Loucy (cell line): ENCODE measurements around the gene SH2D3C.

Experiments
- CTCF ChIP-seq: fragments of 200-600 bp; sonication (generic); conservative IDR thresholded peaks from 2 replicates; pipeline ENCODE4 v1.5.1; 2014; ENCODE audit warnings: mild to moderate bottlenecking, antibody characterized with exemption, low read length
- EZH2phosphoT487 ChIP-seq: fragments of 200-600 bp; IDR thresholded peaks from 2 replicates; pipeline ENCODE4 v1.6.1; 2018; ENCODE audit warnings: antibody characterized with exemption, mild to moderate bottlenecking, moderate library complexity, borderline replicate concordance

GRCh38 chr9:127810378-127811187 is 32.1 kb upstream of the SH2D3C start:
- TF ChIP-seq CTCF (no peak), EZH2phosphoT487 (no peak)
